A549 treated with GW870086 at 1 μM for 4 hours (cell line): ENCODE data around the gene SYT2. TPM values are rescaled to one million over a fixed set of nuclear protein-coding genes. Genes with fewer than 3 reads are reported as not detected.

ENCODE experiments used
- total RNA-seq: library from RNA; stranded (reverse); fragments of 200-300 nt; extraction: Qiagen RNA extraction; gene quantifications from 5 replicates; pipeline ENCODE4 v1.2.3, GENCODE V29; 2022; ENCODE audit warnings: low read depth

Gene SYT2
- 0.46 to 0.64 TPM (median 0.55 TPM) in 5 replicates for total RNA-seq

GRCh38 chr1:202710070-202711045, at the start of gene SYT2:
Gene SYT2 (minus strand): TSS chr1:202710454. CDS start chr1:202605772, 104,682 bp downstream.

Other genes with a start within 250 kb of the SYT2 start
- 13.0 to 17.3 TPM (median 15.6 TPM) in 5 replicates for gene KDM5B, start 98.0 kb upstream of the SYT2 start, total RNA-seq
- 2.4 to 3.9 TPM (median 3.3 TPM) in 5 replicates for gene PCAT6, start 100.5 kb upstream of the SYT2 start, total RNA-seq
- gene RABIF, start 178.7 kb upstream of the SYT2 start, total RNA-seq: 14.1 to 15.0 TPM (median 14.7 TPM) in 5 replicates
- 15.4 to 17.9 TPM (median 17.0 TPM) in 5 replicates for gene KLHL12, start 216.8 kb upstream of the SYT2 start, total RNA-seq
- gene ADIPOR1, start 247.9 kb upstream of the SYT2 start, total RNA-seq: 55.3 to 64.2 TPM (median 62.8 TPM) in 5 replicates